Peyer's patch (tissue), 4 donors: ENCODE measurements around the gene MRPL30.

Source experiments
- POLR2A ChIP-seq, 2 donors: fragments of 450-650 bp; IDR thresholded peaks; one replicate each; pipeline ENCODE4 v1.5.1; 2017; ENCODE audit warnings: antibody characterized with exemption in 2 of 2, mild to moderate bottlenecking in 2 of 2, moderate library complexity in 2 of 2
- TF ChIP-seq, protein P1 (sequence below), 6 experiments: fragments of 450-650 bp in 4 of 6; fragments of 200-600 bp in 2 of 6; sonication (generic) in 1 of 6; IDR thresholded peaks; one replicate each; pipeline ENCODE4 v1.5.1; 2017 to 2019; ENCODE audit warnings: antibody characterized with exemption in 6 of 6, mild to moderate bottlenecking in 3 of 6, moderate library complexity in 1 of 6

DNA sequence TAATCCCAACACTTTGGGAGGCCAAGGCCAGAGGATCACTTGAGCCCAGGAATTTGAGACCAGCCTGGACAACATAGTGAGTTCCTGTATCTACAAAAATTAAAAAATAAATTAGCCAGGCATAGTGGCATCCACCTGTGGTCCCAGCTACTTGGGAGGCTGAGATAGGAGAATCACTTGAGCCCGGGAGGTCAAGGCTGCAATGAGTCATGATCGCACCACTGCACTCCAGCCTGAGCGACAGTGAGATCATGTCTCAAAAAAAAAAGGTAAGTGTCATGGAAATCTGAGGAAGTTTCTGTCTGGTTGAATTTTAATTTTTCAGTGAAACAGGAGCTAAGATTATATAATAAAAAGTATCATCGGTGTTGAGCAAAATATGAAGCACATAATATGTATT lies 42.0 kb upstream of the MRPL30 start:
- TF ChIP-seq POLR2A (IDR thresholded peaks at IDR 0.05), result no peak
- TF ChIP-seq, protein P1, sequence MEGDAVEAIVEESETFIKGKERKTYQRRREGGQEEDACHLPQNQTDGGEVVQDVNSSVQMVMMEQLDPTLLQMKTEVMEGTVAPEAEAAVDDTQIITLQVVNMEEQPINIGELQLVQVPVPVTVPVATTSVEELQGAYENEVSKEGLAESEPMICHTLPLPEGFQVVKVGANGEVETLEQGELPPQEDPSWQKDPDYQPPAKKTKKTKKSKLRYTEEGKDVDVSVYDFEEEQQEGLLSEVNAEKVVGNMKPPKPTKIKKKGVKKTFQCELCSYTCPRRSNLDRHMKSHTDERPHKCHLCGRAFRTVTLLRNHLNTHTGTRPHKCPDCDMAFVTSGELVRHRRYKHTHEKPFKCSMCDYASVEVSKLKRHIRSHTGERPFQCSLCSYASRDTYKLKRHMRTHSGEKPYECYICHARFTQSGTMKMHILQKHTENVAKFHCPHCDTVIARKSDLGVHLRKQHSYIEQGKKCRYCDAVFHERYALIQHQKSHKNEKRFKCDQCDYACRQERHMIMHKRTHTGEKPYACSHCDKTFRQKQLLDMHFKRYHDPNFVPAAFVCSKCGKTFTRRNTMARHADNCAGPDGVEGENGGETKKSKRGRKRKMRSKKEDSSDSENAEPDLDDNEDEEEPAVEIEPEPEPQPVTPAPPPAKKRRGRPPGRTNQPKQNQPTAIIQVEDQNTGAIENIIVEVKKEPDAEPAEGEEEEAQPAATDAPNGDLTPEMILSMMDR (IDR thresholded peaks at IDR 0.05), result no peak
